ENCODE measurements around the gene COL4A2.

GRCh38 chr13:110318920-110319319 is 11.8 kb downstream of the COL4A2 start:
- TF ChIP-seq CTCF (conservative IDR thresholded peaks at IDR 0.05; ENCODE audit: low read length): no peak
- no peak for TF ChIP-seq EZH2phosphoT487 (IDR thresholded peaks at IDR 0.05; ENCODE audit: borderline replicate concordance)
